NCI-H2081 treated with DMSO at 0.1 percent for 48 hours (cell line): ENCODE measurements around the gene MAD1L1.
"Not testable (repeated sequence)": the region's sequence is repeated elsewhere in the genome, so short reads cannot be mapped to it uniquely, and the experiment has no call there.

Experiments
- DNase-seq: peaks from one replicate; lab custom pipeline; 2025; lab: John Stamatoyannopoulos, UW

Gene MAD1L1

GRCh38 chr7:2044311-2044882 is 188.3 kb downstream of the MAD1L1 start:
- DNase-seq, result no peak

GRCh38 chr7:2043316-2044039 is 189.3 kb downstream of the MAD1L1 start:
- no peak for DNase-seq

GRCh38 chr7:2042650-2043049 is 190.1 kb downstream of the MAD1L1 start:
- no peak for DNase-seq

- no peak for DNase-seq
Measured at GRCh38 chr7:2041496-2042367, 191.0 kb downstream of the MAD1L1 start.

- DNase-seq, result no peak
Measured at GRCh38 chr7:2040893-2041270, 191.9 kb downstream of the MAD1L1 start.

GRCh38 chr7:2040201-2040892 is 192.4 kb downstream of the MAD1L1 start:
- no peak for DNase-seq

GRCh38 chr7:2038931-2039728 is 193.6 kb downstream of the MAD1L1 start:
- no peak for DNase-seq

GRCh38 chr7:2037808-2038522 is 194.8 kb downstream of the MAD1L1 start:
- DNase-seq, result no peak

- no peak for DNase-seq
Measured at GRCh38 chr7:2037301-2037807, 195.4 kb downstream of the MAD1L1 start.

GRCh38 chr7:2036786-2037185 is 196.0 kb downstream of the MAD1L1 start:
- DNase-seq, result no peak

GRCh38 chr7:2036201-2036600 is 196.5 kb downstream of the MAD1L1 start:
- DNase-seq, result not testable (repeated sequence)

- DNase-seq, result no peak
Measured at GRCh38 chr7:2034291-2035201, 198.2 kb downstream of the MAD1L1 start.

GRCh38 chr7:2033586-2034135 is 199.1 kb downstream of the MAD1L1 start:
- no peak for DNase-seq

GRCh38 chr7:2032876-2033407 is 199.8 kb downstream of the MAD1L1 start:
- no peak for DNase-seq

GRCh38 chr7:2032030-2032875 is 200.5 kb downstream of the MAD1L1 start:
- DNase-seq, result no peak

GRCh38 chr7:2031451-2031845 is 201.3 kb downstream of the MAD1L1 start:
- DNase-seq, result no peak

GRCh38 chr7:2030475-2031450 is 202.0 kb downstream of the MAD1L1 start:
- no peak for DNase-seq
